LoVo (cell line): ENCODE results near the gene HTR2A.
"Not testable (repeated sequence)": the region's sequence is repeated elsewhere in the genome, so short reads cannot be mapped to it uniquely, and the experiment has no call there.

Source experiments
- DNase-seq: peaks from one replicate; pipeline ENCODE4 v3.0.0-alpha.2; 2016; ENCODE audit warnings: low spot score

HTR2A gene

GRCh38 chr13:46804921-46805320 lies 91.9 kb downstream of the HTR2A start:
- not testable (repeated sequence) for DNase-seq

GRCh38 chr13:46804391-46804815 lies 92.5 kb downstream of the HTR2A start:
- DNase-seq = peak; percentile 30

GRCh38 chr13:46803586-46803985 lies 93.3 kb downstream of the HTR2A start:
- DNase-seq = no peak

GRCh38 chr13:46801858-46802257 lies 95.0 kb downstream of the HTR2A start:
- no peak for DNase-seq

GRCh38 chr13:46799139-46799538 lies 97.7 kb downstream of the HTR2A start:
- DNase-seq = no peak

GRCh38 chr13:46797501-46798237 lies 99.2 kb downstream of the HTR2A start:
- no peak for DNase-seq

GRCh38 chr13:46796515-46797474 lies 100.1 kb downstream of the HTR2A start, which contains the start of gene ESD:
Gene ESD, minus strand, starts transcription at chr13:46797161. Its CDS starts 5,748 bp downstream, at chr13:46791413.
- DNase-seq = peak; percentile 88

GRCh38 chr13:46796129-46796514 lies 100.7 kb downstream of the HTR2A start:
- DNase-seq = no peak

- DNase-seq = no peak
These were observed 101.5 kb downstream of the HTR2A start for GRCh38 chr13:46795321-46795720.

- no peak for DNase-seq
These were observed 113.3 kb downstream of the HTR2A start for GRCh38 chr13:46783504-46783903.

GRCh38 chr13:46782691-46783090 lies 114.2 kb downstream of the HTR2A start:
- no peak for DNase-seq

- DNase-seq = no peak
These were observed 114.8 kb downstream of the HTR2A start for GRCh38 chr13:46782066-46782465.
